HAP-1 (cell line): ENCODE data around the gene MYPOP.

Experiments used
- DNase-seq, 2 experiments: peaks; one replicate each; pipeline ENCODE4 v3.0.0-alpha.2; 2016 to 2020; ENCODE audit warnings: low spot score in 2 of 2
- H3K27me3 ChIP-seq: fragments of 250-450 bp; sonication (Bioruptor Pico); 2 replicates; pipeline ENCODE4 v1.5.1; 2020; ENCODE audit warnings: low read depth, mild to moderate bottlenecking, moderate library complexity
- H3K36me3 ChIP-seq: fragments of 250-450 bp; sonication (Bioruptor Pico); replicated peaks from 2 replicates; pipeline ENCODE4 v1.5.1; 2020; ENCODE audit warnings: mild to moderate bottlenecking
- H3K4me1 ChIP-seq: fragments of 250-450 bp; sonication (Bioruptor Pico); 2 replicates; pipeline ENCODE4 v1.5.1; 2020; ENCODE audit warnings: mild to moderate bottlenecking
- H3K4me3 ChIP-seq: fragments of 250-450 bp; sonication (Bioruptor Pico); 2 replicates; pipeline ENCODE4 v1.5.1; 2020; ENCODE audit warnings: mild to moderate bottlenecking, moderate library complexity
- H3K9me3 ChIP-seq: fragments of 250-450 bp; sonication (Bioruptor Pico); 2 replicates; pipeline ENCODE4 v1.5.1; 2020; ENCODE audit warnings: mild to moderate bottlenecking, moderate library complexity
- in situ Hi-C: fragments of 300-500 bp; cut with MboI; formaldehyde crosslinking; loops from 3 replicates; pipeline ENCODE4 v1.14.3; 2020; ENCODE audit warnings: low sequenced_read_pairs, inconsistent platforms, mixed read lengths

MYPOP gene

DNA sequence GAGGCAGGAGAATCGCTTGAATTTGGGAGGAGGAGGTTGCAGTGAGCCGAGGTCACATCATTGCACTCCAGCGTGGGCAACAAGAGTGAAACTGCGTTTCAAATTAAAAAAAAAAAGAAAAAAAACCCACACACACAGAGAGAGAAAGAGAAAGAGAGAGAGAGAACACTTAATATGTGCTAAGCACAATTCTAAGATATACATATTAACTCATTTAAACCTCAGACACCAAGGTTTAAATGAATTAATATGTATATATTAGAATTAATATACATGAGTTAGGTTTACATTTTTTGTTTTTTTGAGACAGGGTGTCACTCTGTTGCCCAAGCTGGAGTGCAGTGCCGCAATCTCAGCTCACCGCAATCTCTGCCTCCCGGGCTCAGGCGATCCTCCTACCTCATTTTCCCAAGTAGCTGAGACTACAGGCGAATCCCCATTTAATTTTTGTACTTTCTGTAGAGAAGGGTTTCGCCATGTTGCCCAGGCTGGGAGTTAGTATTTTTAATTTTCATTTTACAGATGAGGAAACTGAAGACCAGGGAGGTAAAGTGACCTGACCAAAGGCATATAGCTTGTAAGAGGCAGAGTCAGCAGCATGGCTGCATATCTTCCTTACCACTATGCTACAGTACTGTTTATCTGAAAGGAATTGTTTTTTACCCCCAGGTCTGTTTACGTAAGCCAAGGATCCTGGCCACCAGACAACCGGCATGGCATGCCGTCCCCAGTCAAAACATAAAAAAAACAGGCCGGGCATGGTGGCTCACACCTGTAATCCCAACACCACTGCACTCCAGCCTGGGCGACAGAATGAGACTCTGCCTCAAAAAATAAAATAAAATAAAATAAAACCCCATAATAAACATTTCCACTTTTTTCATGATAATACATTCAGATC is 41.8 kb downstream of the MYPOP start:
- H3K4me1 ChIP-seq = no peaks in the 10 kb centered on the region; the same call in 1 of the 2 replicates
- H3K4me3 ChIP-seq = no peak overlapping the region
- no peak for DNase-seq
- H3K36me3 ChIP-seq = peaks cover 11% of the 10 kb centered on the region
- in situ Hi-C loops = no loop called here
- H3K27me3 ChIP-seq = peaks cover 22% of the 10 kb centered on the region
- no peaks in the 10 kb centered on the region for H3K9me3 ChIP-seq

GRCh38 chr19:45854167-45854778 is 48.1 kb downstream of the MYPOP start:
- peaks cover 58% of the 10 kb centered on the region for H3K36me3 ChIP-seq
- no peak overlapping the region for H3K4me3 ChIP-seq
- no peaks in the 10 kb centered on the region for H3K9me3 ChIP-seq
- H3K27me3 ChIP-seq = no peaks in the 10 kb centered on the region
- DNase-seq = no peak
- in situ Hi-C loops = no loop called here
- no peaks in the 10 kb centered on the region for H3K4me1 ChIP-seq

GRCh38 chr19:45852983-45853382 is 49.4 kb downstream of the MYPOP start:
- Histone ChIP-seq H3K4me1 (no peaks in the 10 kb centered on the region), H3K27me3 (no peaks in the 10 kb centered on the region), H3K9me3 (no peaks in the 10 kb centered on the region), H3K36me3 (peaks cover 63% of the 10 kb centered on the region), H3K4me3 (no peak overlapping the region)
- no peak for DNase-seq
- in situ Hi-C loops = no loop called here

DNA sequence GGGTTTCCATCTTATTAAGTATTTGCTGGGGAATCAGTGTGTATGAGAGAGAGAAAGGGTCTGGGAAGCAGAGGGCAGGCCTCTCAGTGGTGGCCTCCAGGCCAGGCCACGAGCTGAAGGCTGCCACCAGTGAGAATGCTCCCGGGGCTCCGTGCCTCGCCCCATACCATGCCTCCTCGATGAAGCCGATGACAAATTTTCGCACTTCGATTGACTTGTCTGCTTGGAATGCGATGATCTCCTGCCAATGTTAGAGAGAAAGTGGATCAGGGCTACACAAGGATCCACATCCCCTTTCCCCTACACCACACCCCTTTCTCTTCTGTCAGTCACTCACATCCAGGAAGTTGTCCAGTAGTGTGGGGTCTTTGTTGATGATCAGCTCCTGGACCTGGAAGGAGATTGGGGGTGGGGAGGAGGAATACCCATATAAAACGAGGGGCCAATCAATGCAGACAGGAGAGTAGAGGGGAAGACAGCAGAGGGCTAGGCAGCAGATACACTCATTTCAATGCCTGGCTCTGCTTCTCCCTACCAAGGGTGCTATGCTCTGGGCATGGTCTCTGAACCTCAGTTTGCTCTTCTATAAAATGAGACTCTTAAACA is 50.2 kb downstream of the MYPOP start:
- Histone ChIP-seq H3K4me3 (no peak overlapping the region), H3K4me1 (no peaks in the 10 kb centered on the region), H3K36me3 (peaks cover 70% of the 10 kb centered on the region), H3K9me3 (no peaks in the 10 kb centered on the region), H3K27me3 (no peaks in the 10 kb centered on the region)
- no peak for DNase-seq
- in situ Hi-C loops = no loop called here

DNA sequence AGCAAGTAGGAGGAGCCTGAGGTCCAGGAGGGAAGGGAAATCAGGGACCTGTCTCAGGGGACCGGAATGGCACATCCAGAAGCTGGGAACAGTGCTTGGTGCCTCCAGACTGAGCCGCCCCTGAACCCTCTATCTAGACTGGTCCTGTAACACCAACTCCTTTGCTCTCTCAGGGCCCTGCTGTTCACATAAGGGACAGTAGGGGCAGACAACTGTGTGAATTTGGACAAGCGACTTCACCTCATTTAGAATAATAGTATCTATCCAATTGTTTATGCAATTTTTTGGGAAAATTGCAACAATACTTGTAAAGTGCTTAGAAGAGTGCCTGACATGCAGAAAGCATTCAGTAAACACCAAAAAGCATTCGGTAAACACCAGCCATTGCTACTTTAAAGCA is 53.5 kb downstream of the MYPOP start:
- H3K4me1 ChIP-seq = no peaks in the 10 kb centered on the region
- H3K4me3 ChIP-seq = no peak overlapping the region
- H3K9me3 ChIP-seq = no peaks in the 10 kb centered on the region
- H3K27me3 ChIP-seq = no peaks in the 10 kb centered on the region
- peaks cover 94% of the 10 kb centered on the region for H3K36me3 ChIP-seq
- in situ Hi-C loops = no loop called here
- DNase-seq = no peak

- DNase-seq = no peak
- peaks cover 96% of the 10 kb centered on the region for H3K36me3 ChIP-seq
- H3K27me3 ChIP-seq = no peaks in the 10 kb centered on the region
- H3K4me3 ChIP-seq = no peak overlapping the region
- no peaks in the 10 kb centered on the region for H3K4me1 ChIP-seq
- in situ Hi-C loops = no loop called here
- H3K9me3 ChIP-seq = no peaks in the 10 kb centered on the region
Measured at GRCh38 chr19:45847663-45848062, 54.8 kb downstream of the MYPOP start.

DNA sequence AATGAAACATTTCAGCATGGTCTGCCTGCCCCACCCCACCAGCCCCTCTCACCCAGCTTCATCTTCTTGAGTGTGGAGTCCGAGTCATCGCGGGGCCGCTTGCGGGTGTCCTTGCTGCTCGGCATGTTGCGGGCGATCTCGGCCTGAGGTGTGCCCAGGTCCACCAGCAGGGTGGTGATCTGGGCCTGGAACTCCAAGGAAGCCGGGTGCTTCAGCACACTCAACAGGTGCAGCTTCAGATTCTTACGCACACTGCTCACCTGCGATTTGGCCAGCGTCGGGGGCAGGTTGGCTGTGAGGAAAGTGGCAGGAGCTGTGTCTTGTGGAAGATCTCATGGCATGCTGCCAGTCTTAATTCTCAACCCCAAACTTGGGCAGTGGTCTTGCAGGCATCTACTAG is 60.2 kb downstream of the MYPOP start:
- H3K4me1 ChIP-seq = no peaks in the 10 kb centered on the region
- H3K36me3 ChIP-seq = peaks cover 75% of the 10 kb centered on the region
- in situ Hi-C loops = no loop called here
- no peaks in the 10 kb centered on the region for H3K27me3 ChIP-seq
- H3K4me3 ChIP-seq = no peak overlapping the region
- no peak for DNase-seq
- no peaks in the 10 kb centered on the region for H3K9me3 ChIP-seq
